Activated CD8-positive, alpha-beta memory T cell treated with anti-CD3 and anti-CD28 coated beads for 4 hours (primary cell): ENCODE data around the gene PRAMEF12.
"Not testable (repeated sequence)": the region's sequence is repeated elsewhere in the genome, so short reads cannot be mapped to it uniquely, and the experiment has no call there.

ENCODE experiments used
- DNase-seq, 2 donors: peaks; one replicate each; pipeline ENCODE4 v3.0.0-alpha.2; 2020; ENCODE audit warnings: low read depth in 2 of 2

Gene PRAMEF12

GRCh38 chr1:12770620-12771019 is 2.9 kb upstream of the PRAMEF12 start:
- DNase-seq: no peak

- DNase-seq: no peak
These were observed 2.4 kb upstream of the PRAMEF12 start for GRCh38 chr1:12771186-12771585.

- DNase-seq: no peak
These were observed 1.0 kb upstream of the PRAMEF12 start for GRCh38 chr1:12772520-12772919.

- no peak for DNase-seq
These were observed 1.3 kb downstream of the PRAMEF12 start for GRCh38 chr1:12774801-12775345.

- DNase-seq: no peak
These were observed 1.9 kb downstream of the PRAMEF12 start for GRCh38 chr1:12775443-12775842.

- DNase-seq: no peak
These were observed 3.4 kb downstream of the PRAMEF12 start for GRCh38 chr1:12776801-12777557.

GRCh38 chr1:12778061-12778460 is 4.5 kb downstream of the PRAMEF12 start:
- DNase-seq: no peak

GRCh38 chr1:12778907-12779306 is 5.4 kb downstream of the PRAMEF12 start:
- no peak for DNase-seq

- not testable (repeated sequence) for DNase-seq
These were observed 8.0 kb downstream of the PRAMEF12 start for GRCh38 chr1:12781488-12781887.

- not testable (repeated sequence) for DNase-seq
These were observed 10.2 kb downstream of the PRAMEF12 start for GRCh38 chr1:12783783-12784182.

- not testable (repeated sequence) for DNase-seq
These were observed 11.2 kb downstream of the PRAMEF12 start for GRCh38 chr1:12784729-12785128.

- not testable (repeated sequence) for DNase-seq
These were observed 17.6 kb downstream of the PRAMEF12 start, which contains the start of gene PRAMEF1 for GRCh38 chr1:12791097-12791496. TSS of gene PRAMEF1 (plus strand) at chr1:12791397. CDS start at chr1:12793228, 1,831 bp downstream.

GRCh38 chr1:12798911-12799310 is 25.4 kb downstream of the PRAMEF12 start:
- DNase-seq: no peak

- no peak for DNase-seq
These were observed 26.2 kb downstream of the PRAMEF12 start for GRCh38 chr1:12799730-12800129.

GRCh38 chr1:12809933-12810332 is 36.4 kb downstream of the PRAMEF12 start:
- no peak for DNase-seq

GRCh38 chr1:12810691-12811408 is 37.3 kb downstream of the PRAMEF12 start:
- DNase-seq: no peak

- DNase-seq: no peak
These were observed 37.9 kb downstream of the PRAMEF12 start for GRCh38 chr1:12811409-12811784.

GRCh38 chr1:12819061-12819460 is 45.5 kb downstream of the PRAMEF12 start:
- not testable (repeated sequence) for DNase-seq
